HuH-7.5 (cell line): ENCODE measurements around the gene SUPT3H.
"Not testable (repeated sequence)": the region's sequence is repeated elsewhere in the genome, so short reads cannot be mapped to it uniquely, and the experiment has no call there.

Source experiments
- DNase-seq: peaks from one replicate; pipeline ENCODE4 v3.0.0; 2011; ENCODE audit warnings: low spot score

Gene SUPT3H

DNA sequence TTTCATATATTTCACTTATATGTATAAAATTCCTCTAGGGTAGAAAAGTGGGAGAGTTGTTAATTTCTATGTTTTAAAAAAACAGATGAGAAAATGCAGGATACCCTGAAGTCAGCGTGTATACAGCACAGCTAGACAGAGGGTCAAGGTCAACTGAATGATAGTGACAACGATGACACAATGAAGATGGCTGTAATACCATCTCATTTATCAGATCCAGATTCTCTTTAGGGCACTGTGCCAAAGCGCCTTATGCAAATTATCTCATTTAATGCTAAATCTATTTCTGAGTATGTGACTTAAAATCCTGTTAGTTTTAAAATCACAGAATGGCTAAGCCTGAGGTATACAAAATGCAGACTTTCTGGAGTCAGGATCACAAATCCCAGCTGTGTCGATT lies 481.0 kb downstream of the SUPT3H start:
- DNase-seq: no peak

DNA sequence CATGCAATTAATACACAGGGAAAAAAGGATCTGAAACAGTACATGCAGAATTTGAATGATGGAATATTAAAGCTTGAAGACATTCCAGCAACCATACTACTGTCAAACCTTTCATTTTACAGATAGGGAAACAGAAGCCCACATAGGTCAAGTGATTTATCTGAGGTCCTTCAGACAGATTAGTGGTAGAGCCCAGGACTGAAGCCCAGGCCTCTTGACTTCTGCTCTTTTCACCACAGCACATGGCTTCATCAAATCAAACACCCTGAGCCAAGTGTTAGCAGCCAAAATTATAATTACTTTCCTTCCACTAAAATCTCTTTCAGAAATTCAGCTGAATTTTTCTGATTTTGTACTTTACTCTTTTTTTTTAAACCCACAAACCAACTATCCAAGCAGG lies 485.2 kb downstream of the SUPT3H start:
- no peak for DNase-seq

DNA sequence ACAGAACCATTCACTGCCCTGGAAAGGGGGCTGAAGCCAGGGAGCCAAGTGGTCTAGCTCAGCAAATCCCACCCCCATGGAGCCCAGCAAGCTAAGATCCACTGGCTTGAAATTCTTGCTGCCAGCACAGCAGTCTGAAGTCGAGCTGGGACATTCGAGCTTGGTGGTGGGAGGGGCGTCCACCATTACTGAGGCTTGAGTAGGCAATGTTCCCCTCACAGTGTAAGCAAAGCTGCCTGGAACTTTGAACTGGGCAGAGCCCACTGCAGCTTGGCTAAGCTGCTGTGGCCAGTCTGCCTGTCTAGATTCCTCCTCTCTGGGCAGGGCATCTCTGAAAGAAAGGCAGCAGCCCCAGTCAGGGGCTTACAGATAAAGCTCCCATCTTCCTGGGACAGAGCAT lies 498.7 kb downstream of the SUPT3H start:
- DNase-seq: not testable (repeated sequence)

DNA sequence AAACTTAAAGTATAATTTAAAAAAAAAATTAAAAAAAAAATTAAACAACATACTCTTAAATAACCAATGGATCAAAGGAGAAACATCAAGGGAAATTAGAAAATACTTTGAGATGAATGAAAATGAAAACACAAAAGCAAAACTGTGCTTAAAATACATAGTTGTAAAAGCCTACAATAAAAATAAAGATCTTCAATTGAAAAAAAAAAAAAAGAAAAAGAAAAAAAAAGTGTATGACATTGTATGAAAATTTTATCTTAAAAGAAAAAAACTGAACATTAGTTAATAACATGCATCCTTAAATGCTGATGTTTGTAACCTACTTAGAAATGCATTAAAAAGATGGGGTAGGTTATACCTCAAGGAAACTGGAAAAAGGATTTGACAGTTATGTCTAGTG lies 501.1 kb downstream of the SUPT3H start:
- DNase-seq: not testable (repeated sequence)

DNA sequence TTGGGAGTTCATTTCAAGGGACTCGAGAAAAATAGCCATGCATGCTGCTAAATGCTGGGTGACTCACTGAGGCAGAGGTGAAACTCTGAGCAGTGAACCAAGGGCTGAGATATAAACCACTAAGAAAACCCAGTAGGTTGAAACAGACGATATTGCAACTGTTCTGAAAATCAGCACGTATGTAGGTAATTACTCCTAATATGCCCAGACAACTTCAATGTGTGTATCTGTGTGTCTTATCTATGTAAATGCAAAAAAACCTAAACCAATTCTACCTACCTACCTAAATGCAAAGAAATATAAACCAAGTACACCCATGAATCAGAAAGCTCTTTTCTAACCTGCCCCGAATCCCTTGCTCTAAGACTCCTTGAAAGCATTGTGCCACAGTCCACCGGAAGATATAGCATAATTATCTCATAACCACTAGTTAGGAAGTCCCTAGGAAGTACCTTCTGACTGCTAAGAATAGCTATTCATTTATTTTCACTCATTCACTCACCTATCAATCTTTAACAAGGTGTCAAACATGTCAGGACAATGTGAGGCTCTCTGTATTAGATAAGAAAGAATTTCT lies 508.3 kb downstream of the SUPT3H start:
- no peak for DNase-seq

DNA sequence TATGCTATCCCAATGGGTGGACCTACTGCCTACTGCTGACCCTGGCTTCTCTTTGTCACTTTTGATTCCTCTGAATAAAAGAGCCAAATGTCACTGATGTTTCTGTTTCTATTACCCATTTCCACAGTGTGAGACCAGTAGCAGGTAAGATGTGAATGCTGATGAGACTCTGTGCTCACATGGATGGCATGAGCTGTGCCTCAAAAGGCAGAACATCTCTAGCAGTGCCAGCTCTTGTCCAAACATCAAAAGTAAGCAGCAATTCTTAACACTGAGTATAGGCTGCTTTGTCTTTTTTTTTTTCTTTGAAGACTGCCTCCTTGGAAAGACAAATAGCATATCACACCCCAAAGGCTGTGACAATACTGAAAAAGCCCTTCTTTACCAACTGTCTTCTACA lies 508.8 kb downstream of the SUPT3H start:
- no peak for DNase-seq

DNA sequence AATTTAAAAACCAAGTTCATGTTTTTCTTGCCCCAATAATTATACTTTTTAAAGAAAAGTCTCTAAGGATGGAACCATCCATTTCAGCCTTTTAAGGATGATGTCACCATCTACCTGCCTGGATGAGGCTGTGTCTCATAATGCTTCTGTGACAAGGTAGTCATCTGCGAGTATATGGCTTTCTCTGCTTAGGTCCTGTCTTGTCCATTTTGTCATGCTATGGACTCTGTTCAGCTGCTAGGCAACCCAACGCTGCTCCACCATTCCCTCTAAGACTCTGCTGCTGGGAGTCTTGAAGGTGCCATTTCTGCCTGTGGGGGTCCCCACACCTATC lies 509.4 kb downstream of the SUPT3H start:
- no peak for DNase-seq

DNA sequence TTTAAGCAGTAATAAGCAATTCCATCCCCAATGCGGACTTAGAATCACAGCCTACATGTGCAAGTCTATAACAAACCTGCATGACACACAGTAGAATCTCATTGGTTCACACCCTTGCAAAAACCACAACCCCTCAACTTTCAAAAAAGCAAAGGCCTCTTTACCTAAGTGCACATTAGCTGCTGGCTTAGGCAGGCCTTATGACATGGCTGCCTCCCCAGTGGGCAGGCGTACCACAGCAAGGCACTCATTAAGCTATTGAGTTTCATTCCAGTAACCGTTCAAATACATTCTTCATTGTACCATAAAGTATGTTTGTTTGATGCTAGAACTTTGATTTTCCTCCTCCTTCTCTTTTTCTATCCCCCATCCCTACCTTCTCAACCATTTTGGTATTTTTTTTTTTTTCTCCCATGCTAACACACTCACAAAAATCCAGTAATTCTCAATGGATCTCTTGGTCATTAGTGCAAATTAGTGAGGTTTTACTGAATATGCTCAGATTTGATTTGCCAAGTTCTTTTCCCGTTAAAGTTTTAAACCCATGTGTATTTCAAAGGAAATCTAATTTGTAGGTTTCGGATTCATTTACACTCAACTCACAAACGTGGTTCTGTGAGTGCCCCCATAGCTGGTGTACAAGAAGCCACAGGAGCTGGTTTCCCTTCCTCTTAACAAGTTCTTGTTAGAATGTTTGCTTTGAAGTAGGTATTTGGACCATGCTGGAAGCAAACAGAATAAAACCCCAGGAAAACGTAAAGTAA lies 510.0 kb downstream of the SUPT3H start:
- no peak for DNase-seq

DNA sequence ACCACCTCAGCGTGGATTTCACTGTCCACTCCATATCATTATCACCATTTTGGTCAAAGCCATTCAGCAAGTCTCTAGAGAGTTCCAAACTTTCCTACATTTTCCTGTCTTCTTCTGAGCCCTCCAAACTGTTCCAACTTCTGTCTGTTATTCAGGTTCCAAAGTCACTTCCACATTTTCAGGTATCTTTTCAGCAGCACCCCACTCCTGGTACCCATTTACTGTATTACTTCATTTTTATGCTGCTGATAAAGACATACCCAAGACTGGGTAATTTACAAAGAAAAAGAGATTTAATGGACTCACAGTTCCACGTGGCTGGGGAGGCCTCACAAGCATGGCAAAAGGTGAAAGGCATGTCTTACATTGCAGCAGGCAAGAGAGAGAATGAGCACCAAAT lies 512.5 kb downstream of the SUPT3H start:
- not testable (repeated sequence) for DNase-seq

DNA sequence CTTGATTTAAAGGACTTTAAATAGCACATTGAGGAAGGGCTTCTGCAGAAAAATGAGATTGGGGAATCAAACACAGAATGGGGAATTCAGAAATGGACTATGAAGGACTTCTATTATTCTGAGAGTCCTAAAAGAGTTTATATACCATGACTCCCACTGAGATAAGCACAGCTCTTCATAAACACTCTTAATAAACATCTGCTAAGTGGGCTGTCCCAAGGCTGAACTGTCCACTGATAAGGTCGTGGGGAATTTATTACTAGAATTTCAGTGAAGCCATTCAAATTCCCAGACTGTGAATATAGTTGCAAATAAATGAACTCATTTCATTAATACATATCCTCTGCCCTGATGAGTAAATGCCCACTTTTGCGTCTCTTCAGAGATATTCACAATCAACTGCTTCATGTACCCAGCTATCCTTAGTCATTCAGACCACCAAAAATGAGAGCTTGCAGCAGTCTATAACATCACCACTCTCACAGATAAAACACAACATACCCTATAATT lies 517.8 kb downstream of the SUPT3H start:
- no peak for DNase-seq

DNA sequence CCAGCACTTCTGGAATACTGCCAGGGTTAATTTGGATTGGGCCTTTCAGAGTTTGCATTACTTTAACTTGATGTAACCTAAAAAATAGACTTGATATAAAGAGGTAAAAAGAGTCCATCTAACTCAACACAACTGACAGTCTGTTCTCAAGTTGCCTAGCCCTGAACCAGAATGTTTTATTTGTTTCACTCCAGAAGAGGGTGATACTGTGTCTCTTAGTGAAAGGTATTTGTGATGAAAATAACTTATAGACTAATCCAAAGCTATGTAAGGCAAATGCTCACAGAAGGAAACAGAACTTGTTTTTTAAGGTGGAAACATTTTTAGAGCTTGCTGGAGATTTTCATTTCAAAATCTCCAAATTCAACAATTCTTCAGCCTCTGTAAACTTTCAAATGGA lies 518.7 kb downstream of the SUPT3H start:
- no peak for DNase-seq

DNA sequence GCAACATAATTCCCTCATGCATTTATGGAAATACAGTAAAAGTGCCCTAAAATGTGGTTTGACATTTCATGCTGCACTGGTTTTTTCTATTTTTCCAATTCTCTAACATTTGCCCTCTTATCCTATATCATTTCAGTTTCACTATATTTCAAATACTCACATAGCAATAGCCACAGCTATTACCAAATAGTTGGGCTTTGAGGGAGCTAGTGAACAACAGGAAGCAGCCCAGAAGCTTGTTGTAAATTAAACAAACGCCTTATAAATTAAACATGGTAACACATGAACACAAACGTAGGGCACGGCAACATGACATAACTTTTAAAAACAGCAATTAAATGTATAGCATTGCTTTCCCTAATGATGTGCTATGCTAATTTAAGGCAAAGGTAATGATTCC lies 521.3 kb downstream of the SUPT3H start:
- DNase-seq: no peak

DNA sequence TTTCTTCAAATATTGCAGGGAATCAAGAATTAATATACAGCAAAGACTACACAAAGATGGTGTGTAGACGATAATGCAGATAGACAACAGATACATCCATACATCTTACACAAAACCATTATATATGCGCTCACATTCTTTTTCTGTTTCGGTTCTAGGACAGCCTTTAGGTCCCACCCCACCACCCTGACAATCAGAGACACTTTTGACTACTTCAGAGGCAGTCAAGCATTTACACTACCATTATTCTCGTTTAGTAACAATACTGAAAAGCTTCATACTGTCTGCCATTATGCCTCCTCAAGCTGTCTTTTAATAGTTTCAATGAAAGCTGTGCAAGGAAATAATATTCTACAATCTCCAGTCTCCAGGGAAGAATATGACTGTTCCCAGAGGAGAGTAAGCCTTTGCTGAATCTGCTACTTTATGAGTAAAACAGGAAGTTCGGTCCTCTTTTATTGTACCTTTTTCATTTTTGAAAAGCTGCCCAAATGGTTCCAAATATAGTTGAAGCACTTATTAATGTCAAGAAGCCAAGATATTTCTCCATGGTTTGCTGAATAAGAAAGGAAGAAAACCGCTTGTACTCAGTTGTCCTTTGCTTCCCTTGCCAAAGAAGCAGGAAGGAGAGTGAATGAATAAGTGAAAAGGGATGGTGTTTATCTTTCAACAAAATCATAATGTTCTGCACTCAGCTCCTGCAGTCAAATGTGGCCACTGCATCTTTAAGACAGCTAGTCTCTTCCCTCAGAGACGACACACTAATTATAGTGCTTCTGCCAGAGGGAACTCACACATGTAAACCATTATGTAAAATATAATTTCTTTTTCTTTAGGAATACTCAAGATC lies 521.9 kb downstream of the SUPT3H start:
- DNase-seq: no peak

DNA sequence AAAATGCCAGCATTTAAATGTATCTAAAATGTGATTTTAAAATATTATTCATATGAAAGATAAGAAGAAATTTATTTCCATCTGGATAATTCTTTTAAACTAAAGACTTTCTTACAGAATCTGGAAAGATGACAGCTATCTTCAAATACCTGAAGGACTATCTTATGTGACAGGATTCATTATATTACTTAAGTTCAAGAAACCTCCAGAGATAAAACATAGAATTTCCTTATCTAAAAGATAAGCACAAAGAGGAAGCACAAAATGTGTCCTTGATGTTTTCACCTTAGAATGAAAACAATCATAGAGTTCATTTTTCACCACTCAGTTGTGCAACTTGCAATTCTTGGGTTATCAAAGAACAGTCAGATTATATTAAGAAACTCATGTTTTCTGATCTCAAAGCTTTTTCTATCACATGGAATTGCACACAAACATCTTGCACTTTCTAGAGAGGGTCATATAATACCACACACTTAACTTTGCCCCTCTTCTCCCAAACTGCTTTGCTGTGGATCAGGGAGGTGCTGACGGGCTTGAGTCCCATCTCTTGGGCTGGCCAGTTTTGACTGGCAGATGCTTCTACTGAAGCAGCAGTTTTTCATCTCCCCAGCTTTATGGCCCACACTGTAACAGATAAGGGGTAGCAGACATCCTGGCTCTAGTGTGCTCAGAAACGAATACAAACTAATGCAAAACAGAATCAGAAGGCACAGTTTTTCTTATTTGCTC lies 522.9 kb downstream of the SUPT3H start:
- DNase-seq: no peak

DNA sequence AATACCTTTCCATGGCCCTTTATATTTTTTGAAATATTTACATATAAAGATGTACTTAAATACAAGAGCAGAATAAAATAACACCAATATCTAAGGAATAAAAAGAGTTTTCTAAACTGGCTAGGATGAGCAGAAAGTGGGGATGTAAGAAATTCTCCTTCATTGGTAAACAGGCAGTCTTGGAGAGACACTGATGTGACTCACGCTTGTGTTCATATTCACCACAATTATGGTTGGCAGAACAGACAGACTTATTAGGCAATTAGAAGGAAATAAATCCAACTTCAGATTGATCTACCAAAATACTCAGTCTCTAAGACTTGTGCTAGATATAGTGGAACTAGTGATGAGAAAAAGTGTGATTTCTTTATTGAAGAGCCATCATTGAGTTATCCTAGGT lies 526.6 kb downstream of the SUPT3H start:
- no peak for DNase-seq

DNA sequence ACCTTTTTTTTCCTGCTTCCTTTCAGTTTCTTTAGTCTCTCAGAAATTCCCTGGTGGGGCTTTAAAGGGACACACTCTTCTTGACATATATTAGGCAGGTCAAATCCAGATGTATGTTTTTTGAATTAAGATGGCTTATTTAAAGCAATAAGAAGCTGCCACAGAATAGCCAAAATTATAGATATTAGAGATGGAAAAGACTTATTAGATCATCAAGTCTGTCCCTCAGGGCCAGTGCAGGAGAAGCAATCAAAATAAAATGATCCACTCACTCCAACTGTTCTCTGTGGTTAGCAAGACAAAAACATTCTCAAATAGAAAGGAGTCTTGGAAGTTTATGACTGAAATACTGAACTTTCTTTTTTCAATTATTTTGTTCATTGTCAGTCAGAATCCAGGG lies 527.4 kb downstream of the SUPT3H start:
- no peak for DNase-seq

DNA sequence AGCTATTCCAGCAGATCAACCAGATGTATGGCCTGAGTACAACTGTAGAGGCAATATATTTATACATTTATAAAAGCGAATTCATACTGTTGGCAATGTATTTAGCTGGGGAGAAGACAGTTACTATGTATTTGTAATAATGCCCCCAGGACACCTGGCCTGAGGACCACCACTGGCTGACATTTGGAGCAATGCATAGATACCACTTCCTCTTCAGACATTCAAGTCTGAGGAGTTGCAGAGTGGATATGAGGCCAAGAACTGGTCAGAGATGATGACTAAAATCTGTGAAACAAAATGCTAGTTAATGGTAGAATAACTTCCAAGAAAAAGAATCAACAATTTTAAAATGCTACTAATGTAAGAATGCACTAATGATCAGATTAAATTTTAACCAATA lies 527.9 kb downstream of the SUPT3H start:
- DNase-seq: no peak

DNA sequence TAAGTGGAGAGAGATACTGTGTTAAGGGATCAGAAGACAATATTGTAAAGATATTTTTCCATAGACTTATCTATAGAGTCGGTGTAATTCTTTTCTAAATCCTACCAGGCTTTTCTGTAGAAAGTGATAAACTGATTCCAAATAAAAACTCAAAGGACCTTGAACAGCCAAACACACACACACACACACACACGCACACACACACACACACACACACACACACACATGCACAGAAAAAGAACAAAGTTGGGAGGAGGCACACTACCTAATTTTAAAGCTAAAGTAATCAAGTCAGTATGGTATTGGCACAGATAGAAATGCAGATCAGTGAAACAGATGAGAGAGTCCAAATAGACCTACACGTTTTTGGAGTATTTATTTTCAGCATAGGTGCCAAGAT lies 534.0 kb downstream of the SUPT3H start:
- no peak for DNase-seq

DNA sequence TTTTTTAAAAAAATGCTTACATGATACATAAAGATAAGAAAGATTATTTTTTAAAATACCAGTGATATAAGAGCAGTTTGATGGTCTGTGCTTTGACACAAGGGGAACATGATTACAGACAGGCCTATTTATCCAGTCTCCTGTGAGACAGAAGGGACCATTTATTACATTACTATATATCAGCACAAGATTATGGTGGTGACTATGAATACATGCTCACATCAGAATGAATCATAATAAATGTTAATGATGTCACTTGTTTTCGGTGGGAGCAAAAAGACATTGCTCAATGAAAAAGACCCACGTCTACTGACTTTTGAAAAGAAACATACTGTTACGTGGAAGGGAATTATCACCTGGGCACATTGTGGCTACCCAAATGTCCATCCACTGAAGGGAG lies 535.1 kb downstream of the SUPT3H start:
- no peak for DNase-seq

DNA sequence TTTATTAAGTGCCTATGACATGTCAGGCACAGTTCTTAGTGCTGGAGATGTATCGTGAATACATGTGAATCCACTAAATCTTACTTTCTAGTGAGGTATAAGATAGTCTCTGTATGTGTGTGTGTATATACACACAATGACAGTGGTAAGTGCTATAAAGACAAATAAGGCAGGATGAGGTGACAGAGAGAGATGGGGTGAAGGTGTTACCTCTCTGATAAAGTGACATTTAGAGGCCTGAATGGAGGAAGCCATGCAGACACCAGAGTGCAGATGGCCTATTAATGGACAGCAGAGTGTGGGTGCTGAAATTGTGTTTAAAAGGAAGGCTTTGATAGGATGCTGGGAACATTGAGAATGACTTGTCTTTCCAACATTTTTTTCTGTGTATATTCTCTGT lies 535.9 kb downstream of the SUPT3H start:
- DNase-seq: no peak

DNA sequence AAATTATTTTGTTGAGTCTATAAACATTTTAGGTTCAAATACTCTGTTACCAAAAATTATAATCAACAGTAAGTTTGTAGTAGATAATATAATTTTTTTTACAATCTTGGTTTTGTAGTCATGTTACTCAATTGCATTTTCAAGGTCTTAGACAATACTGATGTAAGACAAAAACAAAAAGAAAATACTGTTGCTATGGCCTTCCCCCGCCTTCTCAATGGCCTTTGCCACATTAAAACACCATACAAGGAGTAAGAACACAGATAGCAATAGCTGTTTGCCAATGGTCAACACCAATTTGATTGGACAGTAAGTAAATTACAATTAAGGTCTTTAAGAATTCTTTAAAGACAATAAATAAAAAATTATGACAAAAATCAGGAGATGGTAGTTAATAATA lies 540.0 kb downstream of the SUPT3H start:
- DNase-seq: no peak

DNA sequence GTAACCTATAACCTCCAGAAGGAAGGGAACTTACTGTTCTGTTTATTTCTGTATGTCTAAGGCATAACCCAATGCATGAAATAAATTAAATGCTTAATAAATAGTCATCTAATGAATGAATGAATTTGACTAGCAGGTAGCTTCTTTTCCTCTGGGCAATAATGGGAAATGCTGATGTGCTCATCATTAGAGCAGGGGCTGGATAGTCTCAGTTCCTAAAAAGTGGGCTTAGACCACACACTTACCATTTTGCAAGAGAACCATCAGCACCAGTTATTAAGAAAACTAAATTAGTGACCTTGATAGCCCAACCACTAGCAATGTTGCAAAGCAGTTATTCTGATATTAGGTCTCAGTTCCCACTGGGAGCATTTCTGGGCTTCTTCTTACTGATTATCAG lies 540.5 kb downstream of the SUPT3H start:
- DNase-seq: no peak
